ENCODE measurements around the gene QPCTL. TPM values are rescaled to one million over a fixed set of nuclear protein-coding genes. Genes with fewer than 3 reads are reported as not detected.
A peak's percentile ranks its signal among the peaks of the same experiment; 100 is the strongest.

Gene QPCTL
- total and polyA plus RNA-seq, 2 of the 13 experiments (the other 11 are each of a cell fraction or from before 2014, with no cell fraction given) = 16.0 to 19.1 TPM

DNA sequence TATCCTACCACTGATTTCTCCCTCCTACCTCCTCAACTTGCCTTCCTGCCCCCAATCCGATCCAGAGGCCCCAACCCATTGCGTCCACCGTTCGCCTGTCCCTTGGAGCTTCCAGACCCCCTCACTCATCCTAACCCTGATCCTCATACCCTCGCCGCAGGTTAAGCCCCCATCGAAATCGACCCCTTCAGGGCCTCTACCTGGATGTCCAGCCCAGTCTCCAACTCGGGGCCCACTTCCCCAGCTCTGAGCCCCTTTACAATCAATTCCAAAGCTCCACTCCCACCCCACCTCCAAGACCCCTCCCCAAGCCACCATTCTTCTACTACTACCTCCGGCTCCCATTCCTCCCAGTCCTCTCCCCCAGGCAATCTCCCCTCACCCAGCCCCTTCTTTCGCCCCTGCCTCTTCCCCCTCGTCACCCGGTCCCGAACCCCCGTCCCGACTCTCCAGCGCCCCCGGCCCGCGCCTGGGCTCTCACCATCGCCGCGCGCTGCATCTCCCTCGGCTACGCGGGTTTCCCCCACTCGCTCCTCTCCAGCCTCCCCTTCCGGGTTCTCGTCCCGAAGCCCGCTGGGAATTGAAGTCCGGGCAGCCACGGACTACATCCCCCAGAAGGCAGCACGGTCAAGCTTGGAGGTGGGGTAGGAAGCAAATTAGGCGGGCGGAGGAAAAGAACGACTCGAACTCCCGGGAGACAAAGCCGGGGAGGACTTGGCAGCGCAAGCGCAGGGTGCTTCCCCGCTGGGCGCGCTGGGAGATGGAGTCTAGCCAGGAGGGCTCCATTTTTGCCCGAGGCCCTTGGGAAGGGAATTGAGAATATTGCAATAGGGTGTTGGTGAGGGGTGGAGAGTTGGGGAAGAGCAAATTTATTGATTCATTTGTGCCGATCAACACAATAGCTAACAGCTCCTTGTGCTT, 38.2 kb downstream of the QPCTL start, which contains the start of gene FBXO46 (continued):
- TF ChIP-seq, protein P1, sequence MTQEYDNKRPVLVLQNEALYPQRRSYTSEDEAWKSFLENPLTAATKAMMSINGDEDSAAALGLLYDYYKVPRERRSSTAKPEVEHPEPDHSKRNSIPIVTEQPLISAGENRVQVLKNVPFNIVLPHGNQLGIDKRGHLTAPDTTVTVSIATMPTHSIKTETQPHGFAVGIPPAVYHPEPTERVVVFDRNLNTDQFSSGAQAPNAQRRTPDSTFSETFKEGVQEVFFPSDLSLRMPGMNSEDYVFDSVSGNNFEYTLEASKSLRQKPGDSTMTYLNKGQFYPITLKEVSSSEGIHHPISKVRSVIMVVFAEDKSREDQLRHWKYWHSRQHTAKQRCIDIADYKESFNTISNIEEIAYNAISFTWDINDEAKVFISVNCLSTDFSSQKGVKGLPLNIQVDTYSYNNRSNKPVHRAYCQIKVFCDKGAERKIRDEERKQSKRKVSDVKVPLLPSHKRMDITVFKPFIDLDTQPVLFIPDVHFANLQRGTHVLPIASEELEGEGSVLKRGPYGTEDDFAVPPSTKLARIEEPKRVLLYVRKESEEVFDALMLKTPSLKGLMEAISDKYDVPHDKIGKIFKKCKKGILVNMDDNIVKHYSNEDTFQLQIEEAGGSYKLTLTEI (CRISPR knock-in tag; conservative IDR thresholded peaks at IDR 0.05) = no peak
- peak; percentile 82 for TF ChIP-seq SPEN (CRISPR knock-in tag; IDR thresholded peaks at IDR 0.05; ENCODE audit: low read depth)
- no peak for TF ChIP-seq JDP2 (CRISPR knock-in tag; IDR thresholded peaks at IDR 0.05; ENCODE audit: borderline replicate concordance)
- TF ChIP-seq ZFP82 (CRISPR knock-in tag; IDR thresholded peaks at IDR 0.05; ENCODE audit: borderline replicate concordance) = no peak
- TF ChIP-seq ZNF225 (CRISPR knock-in tag; IDR thresholded peaks at IDR 0.05) = no peak
- TF ChIP-seq NFIB (CRISPR knock-in tag; IDR thresholded peaks at IDR 0.05; ENCODE audit: borderline replicate concordance) = no peak
- peak; percentile 93 for TF ChIP-seq IRF2 (CRISPR knock-in tag; IDR thresholded peaks at IDR 0.05)
- TF ChIP-seq, protein P2, sequence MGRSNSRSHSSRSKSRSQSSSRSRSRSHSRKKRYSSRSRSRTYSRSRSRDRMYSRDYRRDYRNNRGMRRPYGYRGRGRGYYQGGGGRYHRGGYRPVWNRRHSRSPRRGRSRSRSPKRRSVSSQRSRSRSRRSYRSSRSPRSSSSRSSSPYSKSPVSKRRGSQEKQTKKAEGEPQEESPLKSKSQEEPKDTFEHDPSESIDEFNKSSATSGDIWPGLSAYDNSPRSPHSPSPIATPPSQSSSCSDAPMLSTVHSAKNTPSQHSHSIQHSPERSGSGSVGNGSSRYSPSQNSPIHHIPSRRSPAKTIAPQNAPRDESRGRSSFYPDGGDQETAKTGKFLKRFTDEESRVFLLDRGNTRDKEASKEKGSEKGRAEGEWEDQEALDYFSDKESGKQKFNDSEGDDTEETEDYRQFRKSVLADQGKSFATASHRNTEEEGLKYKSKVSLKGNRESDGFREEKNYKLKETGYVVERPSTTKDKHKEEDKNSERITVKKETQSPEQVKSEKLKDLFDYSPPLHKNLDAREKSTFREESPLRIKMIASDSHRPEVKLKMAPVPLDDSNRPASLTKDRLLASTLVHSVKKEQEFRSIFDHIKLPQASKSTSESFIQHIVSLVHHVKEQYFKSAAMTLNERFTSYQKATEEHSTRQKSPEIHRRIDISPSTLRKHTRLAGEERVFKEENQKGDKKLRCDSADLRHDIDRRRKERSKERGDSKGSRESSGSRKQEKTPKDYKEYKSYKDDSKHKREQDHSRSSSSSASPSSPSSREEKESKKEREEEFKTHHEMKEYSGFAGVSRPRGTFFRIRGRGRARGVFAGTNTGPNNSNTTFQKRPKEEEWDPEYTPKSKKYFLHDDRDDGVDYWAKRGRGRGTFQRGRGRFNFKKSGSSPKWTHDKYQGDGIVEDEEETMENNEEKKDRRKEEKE (IDR thresholded peaks at IDR 0.05) = no peak
- no peak for TF ChIP-seq ZNF446 (CRISPR knock-in tag; IDR thresholded peaks at IDR 0.05)
- TF ChIP-seq ZMYM2 (CRISPR knock-in tag; IDR thresholded peaks at IDR 0.05) = no peak
- TF ChIP-seq, protein P3, sequence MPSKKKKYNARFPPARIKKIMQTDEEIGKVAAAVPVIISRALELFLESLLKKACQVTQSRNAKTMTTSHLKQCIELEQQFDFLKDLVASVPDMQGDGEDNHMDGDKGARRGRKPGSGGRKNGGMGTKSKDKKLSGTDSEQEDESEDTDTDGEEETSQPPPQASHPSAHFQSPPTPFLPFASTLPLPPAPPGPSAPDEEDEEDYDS (CRISPR knock-in tag; IDR thresholded peaks at IDR 0.05) = peak; percentile 66; the same call in 1 of the 2 replicates
- peak; percentile 81 for TF ChIP-seq ZNF501 (CRISPR knock-in tag; IDR thresholded peaks at IDR 0.05)
- TF ChIP-seq, protein P4, sequence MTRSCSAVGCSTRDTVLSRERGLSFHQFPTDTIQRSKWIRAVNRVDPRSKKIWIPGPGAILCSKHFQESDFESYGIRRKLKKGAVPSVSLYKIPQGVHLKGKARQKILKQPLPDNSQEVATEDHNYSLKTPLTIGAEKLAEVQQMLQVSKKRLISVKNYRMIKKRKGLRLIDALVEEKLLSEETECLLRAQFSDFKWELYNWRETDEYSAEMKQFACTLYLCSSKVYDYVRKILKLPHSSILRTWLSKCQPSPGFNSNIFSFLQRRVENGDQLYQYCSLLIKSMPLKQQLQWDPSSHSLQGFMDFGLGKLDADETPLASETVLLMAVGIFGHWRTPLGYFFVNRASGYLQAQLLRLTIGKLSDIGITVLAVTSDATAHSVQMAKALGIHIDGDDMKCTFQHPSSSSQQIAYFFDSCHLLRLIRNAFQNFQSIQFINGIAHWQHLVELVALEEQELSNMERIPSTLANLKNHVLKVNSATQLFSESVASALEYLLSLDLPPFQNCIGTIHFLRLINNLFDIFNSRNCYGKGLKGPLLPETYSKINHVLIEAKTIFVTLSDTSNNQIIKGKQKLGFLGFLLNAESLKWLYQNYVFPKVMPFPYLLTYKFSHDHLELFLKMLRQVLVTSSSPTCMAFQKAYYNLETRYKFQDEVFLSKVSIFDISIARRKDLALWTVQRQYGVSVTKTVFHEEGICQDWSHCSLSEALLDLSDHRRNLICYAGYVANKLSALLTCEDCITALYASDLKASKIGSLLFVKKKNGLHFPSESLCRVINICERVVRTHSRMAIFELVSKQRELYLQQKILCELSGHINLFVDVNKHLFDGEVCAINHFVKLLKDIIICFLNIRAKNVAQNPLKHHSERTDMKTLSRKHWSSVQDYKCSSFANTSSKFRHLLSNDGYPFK (CRISPR knock-in tag; IDR thresholded peaks at IDR 0.05; ENCODE audit: borderline replicate concordance) = peak; percentile 45; the same call in 1 of the 2 replicates
- TF ChIP-seq, protein P5, sequence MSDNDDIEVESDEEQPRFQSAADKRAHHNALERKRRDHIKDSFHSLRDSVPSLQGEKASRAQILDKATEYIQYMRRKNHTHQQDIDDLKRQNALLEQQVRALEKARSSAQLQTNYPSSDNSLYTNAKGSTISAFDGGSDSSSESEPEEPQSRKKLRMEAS (IDR thresholded peaks at IDR 0.05) = peak; percentile 52; the same call in 1 of the 2 replicates
- TF ChIP-seq, protein P6, sequence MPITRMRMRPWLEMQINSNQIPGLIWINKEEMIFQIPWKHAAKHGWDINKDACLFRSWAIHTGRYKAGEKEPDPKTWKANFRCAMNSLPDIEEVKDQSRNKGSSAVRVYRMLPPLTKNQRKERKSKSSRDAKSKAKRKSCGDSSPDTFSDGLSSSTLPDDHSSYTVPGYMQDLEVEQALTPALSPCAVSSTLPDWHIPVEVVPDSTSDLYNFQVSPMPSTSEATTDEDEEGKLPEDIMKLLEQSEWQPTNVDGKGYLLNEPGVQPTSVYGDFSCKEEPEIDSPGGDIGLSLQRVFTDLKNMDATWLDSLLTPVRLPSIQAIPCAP (CRISPR knock-in tag; IDR thresholded peaks at IDR 0.05; ENCODE audit: low read depth) = no peak
- no peak for TF ChIP-seq ZNF660 (CRISPR knock-in tag; IDR thresholded peaks at IDR 0.05; ENCODE audit: borderline replicate concordance, low read depth)
